NCI-H2171 treated with DMSO at 0.1 percent for 48 hours (cell line): Measurements from ENCODE around the gene ZNF586.
"Not testable (repeated sequence)": the region's sequence is repeated elsewhere in the genome, so short reads cannot be mapped to it uniquely, and the experiment has no call there.

ENCODE experiments used
- DNase-seq: peaks from one replicate; lab custom pipeline; 2025; lab: John Stamatoyannopoulos, UW

Gene ZNF586

DNA sequence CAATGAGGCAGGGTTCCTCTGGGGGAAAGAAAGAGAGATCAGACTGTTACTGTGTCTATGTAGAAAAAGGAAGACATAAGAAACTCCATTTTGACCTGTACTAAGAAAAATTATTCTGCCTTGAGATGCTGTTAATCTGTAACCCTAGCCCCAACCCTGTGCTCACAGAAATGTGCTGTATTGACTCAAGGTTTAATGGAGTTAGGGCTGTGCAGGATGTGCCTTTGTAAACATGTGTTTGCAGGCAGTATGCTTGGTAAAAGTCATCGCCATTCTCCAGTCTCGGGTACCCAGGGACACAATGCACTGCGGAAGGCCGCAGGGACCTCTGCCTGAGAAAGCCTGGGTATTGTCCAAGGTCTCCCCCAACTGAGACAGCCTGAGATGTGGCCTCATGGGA is 54.1 kb downstream of the ZNF586 start:
- not testable (repeated sequence) for DNase-seq

DNA sequence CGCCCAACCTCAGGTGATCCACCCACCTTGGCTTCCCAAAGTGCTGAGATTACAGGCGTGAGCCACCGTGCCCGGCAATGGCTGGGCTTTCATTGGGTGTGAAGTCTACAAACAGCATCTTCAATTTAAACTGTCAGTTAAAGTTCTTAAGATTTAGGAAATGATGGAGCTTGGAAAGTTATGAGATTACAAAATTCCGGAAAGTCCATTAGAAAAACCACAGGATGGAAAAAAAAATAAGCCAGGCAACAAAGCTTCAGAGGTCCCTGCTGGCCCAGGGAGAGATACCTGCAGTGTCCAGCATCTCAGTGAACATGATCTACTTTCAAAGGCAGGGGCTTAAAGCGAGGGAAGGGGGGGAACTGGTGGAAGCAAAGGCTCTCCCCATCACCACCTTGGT is 56.0 kb downstream of the ZNF586 start:
- DNase-seq = no peak

DNA sequence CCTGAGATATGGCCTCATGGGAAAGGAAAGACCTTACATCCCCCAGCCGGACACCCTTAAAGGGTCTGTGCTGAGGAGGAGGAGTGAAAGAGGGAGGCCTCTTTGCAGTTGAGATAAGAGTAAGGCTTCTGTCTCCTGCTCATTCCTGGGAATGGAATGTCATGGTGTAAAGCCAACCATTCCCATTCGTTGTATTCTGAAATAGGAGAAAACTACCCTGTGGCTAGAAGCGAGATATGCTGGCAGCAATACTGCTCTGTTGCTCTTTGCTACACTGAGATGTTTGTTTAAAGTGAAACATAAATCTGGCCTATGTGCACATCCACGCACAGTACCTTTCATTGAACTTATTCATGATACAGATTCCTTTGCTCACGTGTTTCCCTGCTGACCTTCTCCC is 59.8 kb downstream of the ZNF586 start:
- no peak for DNase-seq

DNA sequence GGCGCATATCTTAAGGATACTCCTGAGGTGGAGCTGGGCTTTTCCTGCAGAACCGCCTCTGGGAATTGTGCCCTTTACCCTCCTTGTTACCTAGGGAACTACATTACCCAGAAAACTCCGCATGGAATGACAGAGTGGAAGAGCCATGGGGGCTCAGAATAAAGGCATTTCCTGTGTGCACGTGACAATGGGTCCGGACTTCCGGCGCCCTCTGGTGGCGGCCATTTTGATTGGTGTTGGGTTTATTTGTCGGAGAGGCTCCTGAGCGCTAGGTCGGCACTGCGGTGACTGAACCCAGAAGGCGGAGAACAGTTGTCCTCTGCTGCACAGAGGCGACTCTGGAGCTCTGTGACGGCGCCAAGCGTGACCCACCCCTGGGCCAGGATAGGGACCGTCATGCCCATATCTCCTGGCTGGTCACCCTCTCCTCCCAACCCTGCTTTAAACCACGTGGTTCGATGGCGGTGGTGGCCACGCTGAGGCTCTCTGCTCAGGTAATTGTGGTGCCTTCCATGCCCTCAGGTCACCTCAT is 60.7 kb downstream of the ZNF586 start, which contains the start of gene ZNF587B:
Gene ZNF587B (plus strand): TSS at position 229 of the 532 bp plus-strand sequence. CDS start 230 bp downstream, at position 459.
- DNase-seq = no peak
